Measurements from ENCODE around the gene JAZF1. TPM values are rescaled to one million over a fixed set of nuclear protein-coding genes. Genes with fewer than 3 reads are reported as not detected.
"Not testable (repeated sequence)": the region's sequence is repeated elsewhere in the genome, so short reads cannot be mapped to it uniquely, and the experiment has no call there.

JAZF1 gene
- total RNA-seq, 2 experiments from 2014 or later: 3.3 to 4.0 TPM

DNA sequence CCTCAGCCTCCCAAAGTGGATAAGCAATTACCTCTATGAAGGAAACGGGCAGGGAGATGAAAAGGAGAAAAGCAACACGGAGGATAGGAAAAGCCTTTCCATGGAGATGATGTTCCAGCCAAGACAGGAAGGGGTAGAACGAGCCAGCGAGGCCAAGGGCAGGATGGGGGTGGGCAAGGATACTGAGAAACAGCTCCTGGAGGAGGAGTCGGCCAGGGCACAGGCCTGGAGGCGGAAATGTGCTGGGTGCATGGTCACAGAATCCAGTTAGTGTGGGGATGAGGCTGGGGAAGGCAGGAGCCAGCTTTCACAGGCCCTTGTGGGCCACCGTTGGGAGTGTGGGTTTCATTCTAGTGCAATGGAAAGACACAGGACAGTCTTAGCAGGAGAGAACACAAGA, 162.6 kb downstream of the JAZF1 start:
- Mint-ChIP-seq H3K9me3 (peaks cover 5% of the 10 kb centered on the region), H3K4me1 (ENCODE audit: low read depth) (peaks cover 8% of the 10 kb centered on the region), H3K27ac (no peak overlapping the region), H3K36me3 (ENCODE audit: low read depth) (peaks cover 5% of the 10 kb centered on the region), H3K27me3 (no peaks in the 10 kb centered on the region), H3K4me3 (no peak overlapping the region)
- ATAC-seq: no peak
- POLR2A ChIA-PET: no interaction called here
- CTCF ChIA-PET: interaction anchor here (2.4 kb wide), 1 partner anchor 79 kb away, joined by 9 read pairs; no protein-coding TSS in a partner anchor
- TF ChIP-seq, protein P1, sequence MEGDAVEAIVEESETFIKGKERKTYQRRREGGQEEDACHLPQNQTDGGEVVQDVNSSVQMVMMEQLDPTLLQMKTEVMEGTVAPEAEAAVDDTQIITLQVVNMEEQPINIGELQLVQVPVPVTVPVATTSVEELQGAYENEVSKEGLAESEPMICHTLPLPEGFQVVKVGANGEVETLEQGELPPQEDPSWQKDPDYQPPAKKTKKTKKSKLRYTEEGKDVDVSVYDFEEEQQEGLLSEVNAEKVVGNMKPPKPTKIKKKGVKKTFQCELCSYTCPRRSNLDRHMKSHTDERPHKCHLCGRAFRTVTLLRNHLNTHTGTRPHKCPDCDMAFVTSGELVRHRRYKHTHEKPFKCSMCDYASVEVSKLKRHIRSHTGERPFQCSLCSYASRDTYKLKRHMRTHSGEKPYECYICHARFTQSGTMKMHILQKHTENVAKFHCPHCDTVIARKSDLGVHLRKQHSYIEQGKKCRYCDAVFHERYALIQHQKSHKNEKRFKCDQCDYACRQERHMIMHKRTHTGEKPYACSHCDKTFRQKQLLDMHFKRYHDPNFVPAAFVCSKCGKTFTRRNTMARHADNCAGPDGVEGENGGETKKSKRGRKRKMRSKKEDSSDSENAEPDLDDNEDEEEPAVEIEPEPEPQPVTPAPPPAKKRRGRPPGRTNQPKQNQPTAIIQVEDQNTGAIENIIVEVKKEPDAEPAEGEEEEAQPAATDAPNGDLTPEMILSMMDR (IDR thresholded peaks at IDR 0.05): no peak
- DNase-seq: no peak
- intact Hi-C loops (cut with micrococcal nuclease): no loop called here

- TF ChIP-seq, protein P1 (IDR thresholded peaks at IDR 0.05): no peak
- ChIA-PET CTCF (no interaction called here), POLR2A (no interaction called here)
- Mint-ChIP-seq H3K27ac (no peak overlapping the region), H3K36me3 (ENCODE audit: low read depth) (peaks cover 5% of the 10 kb centered on the region), H3K9me3 (peaks cover 5% of the 10 kb centered on the region), H3K4me3 (no peak overlapping the region), H3K4me1 (ENCODE audit: low read depth) (peaks cover 8% of the 10 kb centered on the region), H3K27me3 (no peaks in the 10 kb centered on the region)
- intact Hi-C loops (cut with micrococcal nuclease): no loop called here
- DNase-seq: no peak
- ATAC-seq: no peak
Observed at GRCh38 chr7:28017372-28017771, 163.2 kb downstream of the JAZF1 start.

DNA sequence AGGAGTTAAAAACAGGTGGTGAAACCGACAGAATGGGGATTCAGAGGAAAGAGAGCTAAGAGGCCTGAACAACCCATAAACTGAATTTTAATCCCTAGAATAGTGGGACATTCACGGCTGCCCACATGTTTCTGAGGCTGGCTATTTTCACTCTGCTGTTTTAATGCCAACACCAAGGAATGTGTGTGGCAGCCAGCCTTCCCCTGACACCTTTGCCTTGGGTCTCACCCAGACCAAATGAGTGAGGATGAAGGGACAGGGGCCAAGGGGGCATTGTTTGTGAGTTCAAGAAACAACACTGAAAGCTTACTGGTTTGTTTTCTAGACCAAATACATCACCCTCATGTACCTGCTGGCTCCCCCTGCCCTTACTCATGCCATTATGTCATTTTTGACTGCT, 164.3 kb downstream of the JAZF1 start:
- POLR2A ChIA-PET: no interaction called here
- TF ChIP-seq, protein P1 (IDR thresholded peaks at IDR 0.05): no peak

DNA sequence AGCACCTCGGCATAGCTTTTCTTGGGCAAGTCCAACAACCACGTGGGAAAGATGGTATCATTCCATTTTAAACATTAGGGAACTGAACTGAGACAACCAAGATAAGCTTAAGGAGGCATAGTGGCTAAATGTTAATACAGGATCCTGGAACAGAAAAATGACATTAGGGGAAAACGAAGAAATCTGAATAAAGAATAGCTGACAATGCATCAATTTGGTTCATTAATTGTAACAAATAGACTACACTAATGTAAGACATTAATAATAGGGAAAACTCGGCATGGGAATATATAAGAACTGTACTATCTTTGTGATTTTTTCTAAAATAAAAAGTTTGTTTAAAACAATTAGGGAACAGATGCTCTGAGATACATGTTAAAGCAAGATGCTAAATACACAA, 165.4 kb downstream of the JAZF1 start:
- Mint-ChIP-seq H3K9me3 (peaks cover 5% of the 10 kb centered on the region), H3K4me3 (no peak overlapping the region), H3K27me3 (no peaks in the 10 kb centered on the region), H3K27ac (no peak overlapping the region), H3K36me3 (ENCODE audit: low read depth) (peaks cover 5% of the 10 kb centered on the region), H3K4me1 (ENCODE audit: low read depth) (peaks cover 8% of the 10 kb centered on the region)
- ChIA-PET CTCF (interaction anchor here (1.0 to 1.2 kb wide), 3 partner anchors 10 to 819 kb away, joined by 3 read pairs; no protein-coding TSS in a partner anchor), POLR2A (interaction anchor here (1.0 kb wide), 1 partner anchor 117 kb away, joined by 3 read pairs; no protein-coding TSS in a partner anchor)
- DNase-seq (no peak), ATAC-seq (no peak)
- TF ChIP-seq, protein P1 (IDR thresholded peaks at IDR 0.05): no peak
- intact Hi-C loops (cut with micrococcal nuclease): no loop called here

More for the DNA sequence above, 164.3 kb downstream of the JAZF1 start:
- Mint-ChIP-seq H3K27me3 (no peaks in the 10 kb centered on the region), H3K4me3 (no peak overlapping the region), H3K27ac (no peak overlapping the region), H3K9me3 (peaks cover 5% of the 10 kb centered on the region), H3K36me3 (ENCODE audit: low read depth) (peaks cover 5% of the 10 kb centered on the region), H3K4me1 (ENCODE audit: low read depth) (peaks cover 8% of the 10 kb centered on the region)
- CTCF ChIA-PET: interaction anchor here (1.1 kb wide), 1 partner anchor 9 kb away, joined by 3 read pairs; no protein-coding TSS in a partner anchor
- intact Hi-C loops (cut with micrococcal nuclease): no loop called here
- ATAC-seq (no peak), DNase-seq (no peak)

DNA sequence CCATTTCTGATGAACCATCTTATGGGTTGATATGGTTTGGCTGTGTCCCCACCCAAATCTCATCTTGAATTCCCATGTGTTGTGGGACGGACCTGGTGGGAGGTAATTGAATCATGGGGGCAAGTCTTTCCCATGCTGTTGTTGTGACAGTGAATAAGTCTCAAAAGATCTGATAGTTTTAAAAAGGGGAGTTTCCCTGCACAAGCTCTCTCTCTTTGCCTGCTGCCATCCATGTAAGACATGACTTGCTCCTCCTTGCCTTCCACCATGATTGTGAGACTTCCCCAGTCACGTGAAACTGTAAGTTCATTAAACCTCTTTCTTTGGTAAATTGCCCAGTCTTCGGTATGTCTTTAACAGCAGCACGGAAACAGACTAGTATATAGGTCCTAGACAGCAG, 166.3 kb downstream of the JAZF1 start:
- H3K36me3 Mint-ChIP-seq (ENCODE audit: low read depth); H3K27ac Mint-ChIP-seq; H3K9me3 Mint-ChIP-seq; H3K4me3 Mint-ChIP-seq; H3K4me1 Mint-ChIP-seq (ENCODE audit: low read depth); intact Hi-C loops (cut with micrococcal nuclease); H3K27me3 Mint-ChIP-seq; DNase-seq; ATAC-seq: not testable (repeated sequence)
- ChIA-PET CTCF (interaction anchor here (1.2 kb wide), 1 partner anchor 818 kb away, joined by 3 read pairs; no protein-coding TSS in a partner anchor), POLR2A (interaction anchor here (1.0 kb wide), 1 partner anchor 116 kb away, joined by 3 read pairs; no protein-coding TSS in a partner anchor)

Data from activated CD8-positive, alpha-beta T cell treated with anti-CD3 and anti-CD28 coated beads for 36 hours (primary cell).